Stimulated activated memory B cell treated with anti-CD40 and anti-IgM and Interleukin-4, amounts not matched to agents 10 μg/mL and 1 μg/mL and 100 μg/mL, for 72 hours (primary cell): ENCODE results near the gene FEV.
"Not testable (repeated sequence)": the region's sequence is repeated elsewhere in the genome, so short reads cannot be mapped to it uniquely, and the experiment has no call there.

Experiments used
- ATAC-seq: fragments of 150-1000 bp; cut with Tn5 transposase; 2 replicates; pipeline ENCODE4 v1.10.0; 2021
- H3K27ac Mint-ChIP-seq: one replicate; pipeline ENCODE4 v1.8.0; 2022; ENCODE audit warnings: mild to moderate bottlenecking, mixed read lengths
- H3K27me3 Mint-ChIP-seq: one replicate; pipeline ENCODE4 v1.8.0; 2022; ENCODE audit warnings: mixed read lengths
- H3K36me3 Mint-ChIP-seq: one replicate; pipeline ENCODE4 v1.8.0; 2022; ENCODE audit warnings: mixed read lengths
- H3K4me1 Mint-ChIP-seq: one replicate; pipeline ENCODE4 v1.8.0; 2022; ENCODE audit warnings: mixed read lengths
- H3K4me3 Mint-ChIP-seq: one replicate; pipeline ENCODE4 v1.8.0; 2022; ENCODE audit warnings: mild to moderate bottlenecking, moderate library complexity, mixed read lengths
- H3K9me3 Mint-ChIP-seq: one replicate; pipeline ENCODE4 v1.8.0; 2022; ENCODE audit warnings: mixed read lengths

The FEV gene

GRCh38 chr2:218956039-218956438 is 28.9 kb downstream of the FEV start:
- peaks cover 51% of the 10 kb centered on the region for H3K27me3 Mint-ChIP-seq
- H3K4me1 Mint-ChIP-seq = peaks cover 3% of the 10 kb centered on the region
- no peaks in the 10 kb centered on the region for H3K9me3 Mint-ChIP-seq
- ATAC-seq = no peak
- H3K36me3 Mint-ChIP-seq = no peaks in the 10 kb centered on the region
- H3K4me3 Mint-ChIP-seq = no peak overlapping the region
- H3K27ac Mint-ChIP-seq = no peak overlapping the region

GRCh38 chr2:218954541-218955300 is 30.3 kb downstream of the FEV start:
- H3K4me1 Mint-ChIP-seq = no peaks in the 10 kb centered on the region
- H3K27ac Mint-ChIP-seq = no peak overlapping the region
- no peaks in the 10 kb centered on the region for H3K9me3 Mint-ChIP-seq
- no peak for ATAC-seq
- no peaks in the 10 kb centered on the region for H3K36me3 Mint-ChIP-seq
- H3K27me3 Mint-ChIP-seq = peaks cover 53% of the 10 kb centered on the region
- no peak overlapping the region for H3K4me3 Mint-ChIP-seq

GRCh38 chr2:218953366-218953954 is 31.5 kb downstream of the FEV start:
- no peak overlapping the region for H3K4me3 Mint-ChIP-seq
- H3K36me3 Mint-ChIP-seq = no peaks in the 10 kb centered on the region
- no peaks in the 10 kb centered on the region for H3K9me3 Mint-ChIP-seq
- no peak for ATAC-seq
- H3K27me3 Mint-ChIP-seq = peaks cover 46% of the 10 kb centered on the region
- H3K27ac Mint-ChIP-seq = no peak overlapping the region
- H3K4me1 Mint-ChIP-seq = no peaks in the 10 kb centered on the region

GRCh38 chr2:218952160-218952559 is 32.8 kb downstream of the FEV start:
- Mint-ChIP-seq H3K4me1 (no peaks in the 10 kb centered on the region), H3K27ac (no peak overlapping the region), H3K36me3 (no peaks in the 10 kb centered on the region), H3K4me3 (no peak overlapping the region), H3K27me3 (peaks cover 34% of the 10 kb centered on the region), H3K9me3 (no peaks in the 10 kb centered on the region)
- no peak for ATAC-seq

GRCh38 chr2:218946621-218947020 is 38.4 kb downstream of the FEV start:
- no peak overlapping the region for H3K27ac Mint-ChIP-seq
- H3K36me3 Mint-ChIP-seq = no peaks in the 10 kb centered on the region
- peaks cover 48% of the 10 kb centered on the region for H3K27me3 Mint-ChIP-seq
- H3K9me3 Mint-ChIP-seq = no peaks in the 10 kb centered on the region
- no peak for ATAC-seq
- H3K4me3 Mint-ChIP-seq = no peak overlapping the region
- H3K4me1 Mint-ChIP-seq = no peaks in the 10 kb centered on the region

GRCh38 chr2:218944759-218945404 is 40.1 kb downstream of the FEV start:
- no peak for ATAC-seq
- Mint-ChIP-seq H3K9me3 (no peaks in the 10 kb centered on the region), H3K36me3 (no peaks in the 10 kb centered on the region), H3K4me1 (no peaks in the 10 kb centered on the region), H3K27ac (no peak overlapping the region), H3K27me3 (peaks cover 53% of the 10 kb centered on the region), H3K4me3 (no peak overlapping the region)

- H3K4me1 Mint-ChIP-seq, H3K27ac Mint-ChIP-seq, H3K4me3 Mint-ChIP-seq, H3K9me3 Mint-ChIP-seq, H3K36me3 Mint-ChIP-seq, ATAC-seq: not testable (repeated sequence)
- H3K27me3 Mint-ChIP-seq = peaks cover 54% of the 10 kb centered on the region
Observed at GRCh38 chr2:218931751-218932150, 53.2 kb downstream of the FEV start.
